CD14-positive monocyte (primary cell): ENCODE results near the gene NLRP3. TPM values are rescaled to one million over a fixed set of nuclear protein-coding genes. Genes with fewer than 3 reads are reported as not detected.

Source experiments
- DNase-seq, 3 donors: peaks; one replicate each; pipeline ENCODE4 v3.0.0-alpha.2; 2011 to 2022
- H2AFZ ChIP-seq: 2 replicates; pipeline ENCODE4 v1.6.0; 2012; ENCODE audit warnings: mild to moderate bottlenecking, low read depth, low read length, inconsistent platforms; ENCODE audit not compliant: insufficient read depth, poor library complexity, severe bottlenecking
- H3K27ac ChIP-seq, 2 donors: 1 replicate in 1 of 2; 2 replicates in 1 of 2; pipeline ENCODE4 v1.5.1; 2012 to 2013; ENCODE audit warnings: low read length in 2 of 2, control low read depth in 1 of 2, inconsistent platforms in 1 of 2, low read depth in 1 of 2, mild to moderate bottlenecking in 1 of 2
- H3K27me3 ChIP-seq, 2 donors: one replicate each; pipeline versions ENCODE4 v1.6.0 to v1.6.1; 2011 to 2013; ENCODE audit warnings: low read length in 2 of 2; ENCODE audit not compliant: control insufficient read depth in 2 of 2, insufficient read depth in 2 of 2
- H3K36me3 ChIP-seq, 2 donors: replicated peaks in 1 of 2; 1 replicate in 1 of 2; 2 replicates in 1 of 2; pipeline versions ENCODE4 v1.5.1 to v1.6.1; 2012 to 2013; ENCODE audit warnings: low read length in 2 of 2, control low read depth in 1 of 2, inconsistent platforms in 1 of 2, mild to moderate bottlenecking in 1 of 2; ENCODE audit not compliant: insufficient read depth in 2 of 2, control insufficient read depth in 1 of 2
- H3K4me1 ChIP-seq, 2 donors: 1 replicate in 1 of 2; 2 replicates in 1 of 2; pipeline versions ENCODE4 v1.5.1 to v1.6.1; 2012 to 2013; ENCODE audit warnings: low read length in 2 of 2, control low read depth in 1 of 2, inconsistent platforms in 1 of 2, mild to moderate bottlenecking in 1 of 2, moderate library complexity in 1 of 2; ENCODE audit not compliant: insufficient read depth in 2 of 2, control insufficient read depth in 1 of 2
- H3K4me2 ChIP-seq: replicated peaks from 2 replicates; pipeline ENCODE3; 2012; ENCODE audit warnings: low read length, moderate library complexity, mild to moderate bottlenecking; ENCODE audit not compliant: poor library complexity, severe bottlenecking; ENCODE audit errors: extremely low read depth
- H3K4me3 ChIP-seq, 3 experiments: fragments of 200-600 bp in 1 of 3; sonication (generic) in 1 of 3; replicated peaks in 1 of 3; 1 replicate in 2 of 3; 2 replicates in 1 of 3; pipeline ENCODE4 v1.5.1; 2011 to 2013; ENCODE audit warnings: low read length in 3 of 3, mild to moderate bottlenecking in 3 of 3, control low read depth in 2 of 3, low read depth in 2 of 3, inconsistent platforms in 1 of 3, moderate library complexity in 1 of 3
- H3K79me2 ChIP-seq: 2 replicates; pipeline ENCODE4 v1.6.0; 2012; ENCODE audit warnings: mild to moderate bottlenecking, control low read depth, inconsistent platforms, low read length, moderate library complexity; ENCODE audit not compliant: insufficient read depth
- H3K9ac ChIP-seq: 2 replicates; pipeline ENCODE4 v1.6.0; 2017; ENCODE audit warnings: low read length, mild to moderate bottlenecking; ENCODE audit not compliant: insufficient read depth, poor library complexity, severe bottlenecking
- H3K9me3 ChIP-seq, 2 donors: replicated peaks in 1 of 2; 1 replicate in 1 of 2; 2 replicates in 1 of 2; pipeline versions ENCODE4 v1.5.1 to v1.6.1; 2012 to 2013; ENCODE audit warnings: low read length in 2 of 2, control low read depth in 1 of 2; ENCODE audit not compliant: control insufficient read depth in 1 of 2, insufficient read depth in 1 of 2
- H4K20me1 ChIP-seq: 2 replicates; pipeline ENCODE4 v1.6.0; 2012; ENCODE audit warnings: mild to moderate bottlenecking, low read length, control low read depth, moderate library complexity; ENCODE audit not compliant: insufficient read depth
- H3K27ac Mint-ChIP-seq, 7 donors: one replicate each; pipeline ENCODE4 v1.8.0; 2020; ENCODE audit warnings: mild to moderate bottlenecking in 7 of 7, mixed read lengths in 7 of 7, moderate library complexity in 6 of 7, inconsistent platforms in 2 of 7
- H3K27me3 Mint-ChIP-seq, 3 donors: one replicate each; pipeline ENCODE4 v1.8.0; 2021 to 2022; ENCODE audit warnings: low read depth in 3 of 3, mild to moderate bottlenecking in 3 of 3, mixed read lengths in 3 of 3, moderate library complexity in 3 of 3, inconsistent platforms in 1 of 3
- H3K36me3 Mint-ChIP-seq, 2 donors: one replicate each; pipeline ENCODE4 v1.8.0; 2020; ENCODE audit warnings: mixed read lengths in 2 of 2, inconsistent platforms in 1 of 2, mild to moderate bottlenecking in 1 of 2
- H3K4me1 Mint-ChIP-seq: one replicate; pipeline ENCODE4 v1.8.0; 2020; ENCODE audit warnings: mild to moderate bottlenecking, mixed read lengths
- H3K4me3 Mint-ChIP-seq, 2 donors: one replicate each; pipeline ENCODE4 v1.8.0; 2020; ENCODE audit warnings: mild to moderate bottlenecking in 2 of 2, mixed read lengths in 2 of 2, moderate library complexity in 1 of 2
- H3K9me3 Mint-ChIP-seq, 7 donors: one replicate each; pipeline ENCODE4 v1.8.0; 2020 to 2022; ENCODE audit warnings: mixed read lengths in 7 of 7, mild to moderate bottlenecking in 6 of 7, moderate library complexity in 6 of 7, inconsistent platforms in 2 of 7
- WGBS: methylation state at CpG from one replicate; pipeline ENCODE4 v1.1.5; 2013; ENCODE audit warnings: missing lambda C conversion rate; ENCODE audit not compliant: insufficient coverage; 5-methylcytosine and 5-hydroxymethylcytosine counted together
- intact Hi-C, 2 donors: fragments of 100-400 bp; cut with micrococcal nuclease; formaldehyde crosslinking; loops; one replicate each; pipeline versions ENCODE4 v1.15.0 to v1.15.1; 2023
- polyA plus RNA-seq, 3 donors: library from polyadenylated mRNA; depleted of rRNA in 1 of 3; unstranded in 2 of 3; stranded (reverse) in 1 of 3; fragments of 300-500 nt in 2 of 3; fragments of >200 nt in 1 of 3; fragmentation: Illumina TruSeq in 2 of 3; gene quantifications; 1 replicate in 2 of 3; 2 replicates in 1 of 3; pipeline ENCODE4 v1.2.3, GENCODE V29; 2012 to 2021
- TF ChIP-seq, protein P1 (sequence below): fragments of 200-600 bp; IDR thresholded peaks from one replicate; pipeline ENCODE4 v1.8.0; 2022; ENCODE audit warnings: antibody characterized with exemption, mild to moderate bottlenecking

Gene NLRP3
- polyA plus RNA-seq, 3 donors: 56.2 to 400 (median 61.9) TPM

DNA sequence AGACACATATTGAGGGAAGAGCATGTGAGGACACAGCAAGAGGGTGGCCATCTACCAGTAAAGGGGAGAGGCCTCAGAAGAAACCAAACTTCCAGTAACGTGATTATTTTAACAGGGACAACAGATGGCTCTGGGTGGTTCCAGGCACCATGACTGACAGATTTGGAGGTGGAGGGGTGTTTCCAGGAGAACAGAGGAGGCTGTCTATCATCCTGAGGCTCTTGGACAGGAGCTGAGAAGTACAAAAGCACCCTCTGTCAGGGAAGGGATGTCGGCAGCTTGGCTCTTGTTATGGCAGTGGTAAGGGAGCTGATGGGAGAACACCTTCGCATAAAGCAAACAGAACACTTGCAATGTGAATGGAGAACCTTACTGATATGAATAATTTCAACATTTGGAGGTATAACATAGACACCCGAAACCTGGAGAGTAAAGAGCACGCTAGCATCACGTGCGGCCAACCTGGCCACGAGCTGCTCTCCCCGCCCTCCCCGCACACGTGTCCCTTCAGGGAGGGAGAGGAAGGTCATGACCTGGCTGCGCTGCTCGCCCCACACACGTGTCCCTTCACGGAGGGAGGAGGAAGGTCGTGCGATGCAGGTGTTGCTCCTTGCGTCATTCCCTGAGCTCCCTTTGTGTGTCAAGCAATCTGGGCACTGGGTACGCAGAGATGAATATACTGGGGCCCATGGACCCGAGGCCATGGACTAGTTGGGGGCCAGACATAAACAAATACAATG is 37.5 kb upstream of the NLRP3 start:
- Mint-ChIP-seq H3K27ac (no peak overlapping the region), H3K9me3 (peaks cover 2 to 9% (median 6%) of the 10 kb centered on the region in 7 donors), H3K4me1 (peaks cover 14% of the 10 kb centered on the region), H3K27me3 (peaks cover 0 to 3% (median 2%) of the 10 kb centered on the region in 3 donors), H3K4me3 (no peak overlapping the region), H3K36me3 (no peaks in the 10 kb centered on the region)
- Histone ChIP-seq H4K20me1 (no peaks in the 10 kb centered on the region), H3K79me2 (no peaks in the 10 kb centered on the region), H3K9ac (no peak overlapping the region), H3K4me3 (no peak overlapping the region), H2AFZ (no peak overlapping the region), H3K27me3 (no peaks in the 10 kb centered on the region), H3K4me2 (no peak overlapping the region), H3K4me1 (peaks cover 1 to 7% of the 10 kb centered on the region in 2 donors), H3K27ac (no peak overlapping the region), H3K9me3 (peaks cover 0 to 8% of the 10 kb centered on the region in 2 donors), H3K36me3 (no peaks in the 10 kb centered on the region)
- WGBS: 80% methylated on average over 9 of the region's 20 CpGs
- no peak for DNase-seq
- TF ChIP-seq, protein P1, sequence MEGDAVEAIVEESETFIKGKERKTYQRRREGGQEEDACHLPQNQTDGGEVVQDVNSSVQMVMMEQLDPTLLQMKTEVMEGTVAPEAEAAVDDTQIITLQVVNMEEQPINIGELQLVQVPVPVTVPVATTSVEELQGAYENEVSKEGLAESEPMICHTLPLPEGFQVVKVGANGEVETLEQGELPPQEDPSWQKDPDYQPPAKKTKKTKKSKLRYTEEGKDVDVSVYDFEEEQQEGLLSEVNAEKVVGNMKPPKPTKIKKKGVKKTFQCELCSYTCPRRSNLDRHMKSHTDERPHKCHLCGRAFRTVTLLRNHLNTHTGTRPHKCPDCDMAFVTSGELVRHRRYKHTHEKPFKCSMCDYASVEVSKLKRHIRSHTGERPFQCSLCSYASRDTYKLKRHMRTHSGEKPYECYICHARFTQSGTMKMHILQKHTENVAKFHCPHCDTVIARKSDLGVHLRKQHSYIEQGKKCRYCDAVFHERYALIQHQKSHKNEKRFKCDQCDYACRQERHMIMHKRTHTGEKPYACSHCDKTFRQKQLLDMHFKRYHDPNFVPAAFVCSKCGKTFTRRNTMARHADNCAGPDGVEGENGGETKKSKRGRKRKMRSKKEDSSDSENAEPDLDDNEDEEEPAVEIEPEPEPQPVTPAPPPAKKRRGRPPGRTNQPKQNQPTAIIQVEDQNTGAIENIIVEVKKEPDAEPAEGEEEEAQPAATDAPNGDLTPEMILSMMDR: no peak
- intact Hi-C loops: loop anchor here in 1 of 2 donors (5.0 kb wide), 1 partner anchor 109 kb away; no protein-coding TSS in a partner anchor

DNA sequence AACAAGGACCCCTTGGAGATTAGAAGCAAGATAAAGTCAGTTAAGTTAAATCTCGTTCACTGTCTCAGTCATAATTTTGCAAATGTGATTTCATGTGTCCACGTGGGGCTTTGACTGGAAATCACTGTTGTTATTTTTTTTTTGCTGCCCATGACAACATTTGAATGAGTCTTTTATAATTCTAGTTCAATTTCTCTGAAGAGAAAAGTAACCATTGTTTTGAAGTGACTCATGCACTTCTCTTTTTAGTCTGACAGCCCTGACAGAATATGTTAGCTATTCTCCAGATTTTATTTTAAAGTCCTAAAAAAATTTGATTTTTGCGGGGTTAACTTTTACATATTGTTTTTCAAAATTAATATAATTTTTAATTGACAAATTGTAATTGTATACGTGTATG is 30.7 kb upstream of the NLRP3 start:
- 100% methylated on average over 1 of the region's 4 CpGs for WGBS
- TF ChIP-seq, protein P1: no peak
- H3K9me3 ChIP-seq: no peaks in the 10 kb centered on the region
- Mint-ChIP-seq H3K4me3 (no peak overlapping the region), H3K4me1 (peaks cover 43% of the 10 kb centered on the region), H3K27ac (peak overlapping the region in 6 of 7 donors; percentile 38 to 86 (median 76)), H3K36me3 (peaks cover 0 to 4% of the 10 kb centered on the region in 2 donors), H3K9me3 (peaks cover 0 to 13% (median 0%) of the 10 kb centered on the region in 7 donors), H3K27me3 (peaks cover 0 to 9% (median 0%) of the 10 kb centered on the region in 3 donors)
- H3K4me1 ChIP-seq: peaks cover 34 to 39% of the 10 kb centered on the region in 2 donors
- no peak overlapping the region for H3K27ac ChIP-seq
- H2AFZ ChIP-seq: no peak overlapping the region
- no peaks in the 10 kb centered on the region for H3K36me3 ChIP-seq
- H4K20me1 ChIP-seq: no peaks in the 10 kb centered on the region
- intact Hi-C loops: loop anchor here (5.0 kb wide), 1 partner anchor 37 kb away; no protein-coding TSS in a partner anchor
- no peaks in the 10 kb centered on the region for H3K79me2 ChIP-seq
- no peaks in the 10 kb centered on the region for H3K27me3 ChIP-seq
- no peak overlapping the region for H3K9ac ChIP-seq
- peak; percentile 36 to 46 (median 39) for DNase-seq
- H3K4me2 ChIP-seq: no peak overlapping the region
- no peak overlapping the region for H3K4me3 ChIP-seq
